ENCODE data around the gene FANCD2.

The FANCD2 gene

DNA sequence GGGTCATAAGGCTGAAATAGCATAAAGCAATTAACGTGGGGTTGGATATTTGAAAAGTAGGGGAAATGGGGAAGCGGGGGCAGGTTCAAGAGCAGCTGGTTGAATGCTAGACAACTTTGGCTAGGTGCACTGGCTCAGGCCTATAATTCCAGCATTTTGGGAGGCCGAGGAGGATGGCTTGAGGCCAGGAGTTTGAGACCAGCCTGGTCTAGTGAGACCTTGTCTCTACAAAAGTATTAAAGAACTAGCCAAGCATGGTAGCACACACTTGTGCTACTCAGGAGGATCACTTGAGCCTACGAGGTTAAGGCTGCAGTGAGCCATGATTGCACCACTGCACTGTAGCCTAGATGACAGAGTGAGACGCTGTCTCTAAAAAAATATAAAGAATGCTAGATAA, 6.9 kb upstream of the FANCD2 start:
- Histone ChIP-seq H3K36me3 (peaks cover 35% of the 10 kb centered on the region), H3K27me3 (ENCODE audit: insufficient read depth, low read depth, severe bottlenecking) (no peaks in the 10 kb centered on the region), H3K27ac (no peak overlapping the region), H3K4me3 (ENCODE audit: low read depth, low read length) (no peak overlapping the region), H3K9me3 (ENCODE audit: severe bottlenecking) (no peaks in the 10 kb centered on the region)
- TF ChIP-seq, protein P1, sequence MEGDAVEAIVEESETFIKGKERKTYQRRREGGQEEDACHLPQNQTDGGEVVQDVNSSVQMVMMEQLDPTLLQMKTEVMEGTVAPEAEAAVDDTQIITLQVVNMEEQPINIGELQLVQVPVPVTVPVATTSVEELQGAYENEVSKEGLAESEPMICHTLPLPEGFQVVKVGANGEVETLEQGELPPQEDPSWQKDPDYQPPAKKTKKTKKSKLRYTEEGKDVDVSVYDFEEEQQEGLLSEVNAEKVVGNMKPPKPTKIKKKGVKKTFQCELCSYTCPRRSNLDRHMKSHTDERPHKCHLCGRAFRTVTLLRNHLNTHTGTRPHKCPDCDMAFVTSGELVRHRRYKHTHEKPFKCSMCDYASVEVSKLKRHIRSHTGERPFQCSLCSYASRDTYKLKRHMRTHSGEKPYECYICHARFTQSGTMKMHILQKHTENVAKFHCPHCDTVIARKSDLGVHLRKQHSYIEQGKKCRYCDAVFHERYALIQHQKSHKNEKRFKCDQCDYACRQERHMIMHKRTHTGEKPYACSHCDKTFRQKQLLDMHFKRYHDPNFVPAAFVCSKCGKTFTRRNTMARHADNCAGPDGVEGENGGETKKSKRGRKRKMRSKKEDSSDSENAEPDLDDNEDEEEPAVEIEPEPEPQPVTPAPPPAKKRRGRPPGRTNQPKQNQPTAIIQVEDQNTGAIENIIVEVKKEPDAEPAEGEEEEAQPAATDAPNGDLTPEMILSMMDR (IDR thresholded peaks at IDR 0.05; ENCODE audit: low read depth, low read length), result no peak
- no peak for DNase-seq

DNA sequence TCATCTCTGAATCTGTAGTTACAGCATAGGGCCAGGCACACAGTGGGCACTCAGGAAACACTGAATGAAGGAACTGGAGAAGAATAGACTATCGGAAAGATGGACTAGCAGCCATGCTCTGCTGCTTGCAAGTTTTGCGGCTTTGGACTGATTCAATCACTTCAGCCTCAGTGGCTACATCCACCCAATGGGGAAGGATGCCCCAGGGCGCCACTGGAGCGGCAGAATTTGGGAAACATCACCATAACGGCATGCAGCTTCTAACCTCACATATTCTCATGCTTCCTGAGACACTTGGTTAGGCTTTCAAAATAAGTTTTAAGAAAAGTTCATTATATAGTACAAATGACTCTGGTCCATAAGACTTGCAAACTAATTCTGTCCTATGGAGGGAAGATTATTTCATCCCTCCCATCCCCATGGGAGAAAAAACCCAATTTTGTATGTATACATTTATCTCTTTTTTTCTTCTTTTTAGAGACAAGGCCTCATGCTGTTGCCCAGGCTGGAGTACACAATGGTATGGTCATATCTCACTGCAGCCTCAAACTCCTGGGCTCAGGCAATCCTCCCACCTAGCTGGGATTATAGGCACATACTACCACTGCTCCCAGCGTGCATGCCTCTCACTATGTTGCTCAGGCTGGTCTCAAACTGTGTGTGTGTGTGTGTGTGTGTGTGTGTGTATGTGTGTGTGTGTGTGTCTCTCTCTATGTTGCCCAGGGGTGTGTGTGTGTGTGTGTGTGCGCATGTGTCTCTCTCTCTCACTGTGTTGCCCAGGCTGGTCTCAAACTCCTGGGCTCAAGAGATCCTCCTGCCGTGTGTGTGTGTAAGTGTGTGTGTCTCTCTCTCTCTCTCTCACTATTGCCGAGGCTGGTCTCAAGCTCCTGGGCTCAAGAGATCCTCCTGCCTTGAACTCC, 4.1 kb upstream of the FANCD2 start:
- no peak overlapping the region for H3K27ac ChIP-seq
- H3K9me3 ChIP-seq (ENCODE audit: severe bottlenecking), result no peaks in the 10 kb centered on the region
- no peaks in the 10 kb centered on the region for H3K27me3 ChIP-seq (ENCODE audit: insufficient read depth, low read depth, severe bottlenecking)
- TF ChIP-seq, protein P1 (IDR thresholded peaks at IDR 0.05; ENCODE audit: low read depth, low read length), result no peak
- no peak overlapping the region for H3K4me3 ChIP-seq (ENCODE audit: low read depth, low read length)
- no peak for DNase-seq
- H3K36me3 ChIP-seq, result peaks cover 39% of the 10 kb centered on the region

DNA sequence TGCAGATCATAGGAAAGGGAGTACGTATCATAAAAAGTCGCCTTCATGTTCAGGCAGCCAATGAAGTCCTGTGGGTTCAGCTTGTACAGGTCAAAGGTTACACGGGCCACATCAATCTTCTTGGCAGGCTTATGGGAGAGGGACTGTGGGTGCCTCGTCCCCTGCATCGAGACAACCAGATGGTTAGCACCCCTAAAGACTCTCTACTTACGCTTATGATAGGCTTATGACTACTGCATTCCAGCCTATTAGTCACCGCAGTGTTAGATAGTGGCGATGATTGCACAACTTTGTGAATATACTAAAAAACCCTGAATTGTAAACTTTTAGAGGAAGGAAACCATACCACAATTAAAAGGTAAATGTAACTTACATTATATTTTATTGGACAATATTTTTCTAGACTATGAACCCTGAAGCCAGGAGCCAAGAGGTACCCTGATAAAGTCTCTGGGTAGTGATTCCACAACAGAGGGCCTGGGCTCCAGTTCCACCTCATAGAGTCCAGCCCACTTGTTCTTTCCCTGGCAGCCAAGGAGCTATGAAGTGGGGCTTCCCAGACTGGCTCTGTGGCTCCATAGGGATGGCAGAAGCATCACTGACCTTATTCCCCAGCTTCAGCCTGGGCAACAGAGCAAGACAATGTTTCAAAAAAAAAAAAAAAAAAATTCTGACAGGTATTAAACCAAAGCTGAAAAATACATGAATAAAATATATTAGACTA, 2.5 kb upstream of the FANCD2 start:
- DNase-seq, result no peak
- H3K36me3 ChIP-seq, result peaks cover 36% of the 10 kb centered on the region
- TF ChIP-seq, protein P1 (IDR thresholded peaks at IDR 0.05; ENCODE audit: low read depth, low read length), result no peak
- H3K27ac ChIP-seq, result no peak overlapping the region
- H3K4me3 ChIP-seq (ENCODE audit: low read depth, low read length), result no peak overlapping the region
- H3K9me3 ChIP-seq (ENCODE audit: severe bottlenecking), result no peaks in the 10 kb centered on the region
- no peaks in the 10 kb centered on the region for H3K27me3 ChIP-seq (ENCODE audit: insufficient read depth, low read depth, severe bottlenecking)

DNA sequence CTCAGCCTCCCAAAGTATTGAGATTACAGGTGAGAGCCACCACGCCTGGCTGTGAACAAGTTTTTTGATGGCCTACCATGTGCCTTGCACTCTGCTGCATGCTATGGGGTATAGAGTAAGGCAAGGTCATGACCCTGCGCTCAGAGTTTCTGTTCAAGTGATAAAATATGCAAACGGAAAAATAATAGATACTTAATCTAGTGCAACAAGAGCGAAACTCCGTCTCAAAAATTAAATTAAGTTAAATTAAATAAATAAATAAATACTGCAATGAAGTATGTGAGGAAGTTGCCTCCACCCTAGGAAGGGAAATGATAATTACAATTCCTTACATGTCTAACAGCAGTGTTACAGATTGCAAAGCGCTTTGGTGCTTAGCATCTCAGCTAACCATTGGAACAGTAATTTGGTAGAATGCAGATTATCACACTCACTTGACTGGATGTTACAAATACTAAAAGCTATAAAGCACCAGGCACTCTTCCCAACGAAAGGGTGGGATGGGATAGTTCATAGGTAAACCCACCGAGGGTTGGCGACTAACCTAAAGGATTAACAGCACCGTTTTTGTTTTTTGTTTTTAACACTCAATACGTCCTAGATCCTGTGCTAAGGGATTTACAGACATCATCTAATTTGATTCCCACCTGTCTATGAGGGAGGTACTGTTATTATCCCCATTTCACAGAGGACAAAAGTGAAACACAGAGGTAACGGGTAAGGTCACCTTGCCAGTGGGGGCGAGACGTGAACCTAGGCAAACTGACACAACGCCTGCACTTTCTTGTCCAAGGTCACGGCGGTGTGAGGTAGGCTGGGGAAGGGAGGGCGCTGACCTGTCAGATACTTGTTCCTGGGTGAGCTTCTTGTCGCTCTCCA, 793 bp upstream of the FANCD2 start:
- Histone ChIP-seq H3K27me3 (ENCODE audit: insufficient read depth, low read depth, severe bottlenecking) (no peaks in the 10 kb centered on the region), H3K9me3 (ENCODE audit: severe bottlenecking) (no peaks in the 10 kb centered on the region), H3K27ac (peak overlapping the region; percentile 92; the same call in 1 of the 2 replicates), H3K36me3 (peaks cover 40% of the 10 kb centered on the region), H3K4me3 (ENCODE audit: low read depth, low read length) (peak overlapping the region; percentile 68)
- TF ChIP-seq, protein P1 (IDR thresholded peaks at IDR 0.05; ENCODE audit: low read depth, low read length), result no peak
- no peak for DNase-seq

DNA sequence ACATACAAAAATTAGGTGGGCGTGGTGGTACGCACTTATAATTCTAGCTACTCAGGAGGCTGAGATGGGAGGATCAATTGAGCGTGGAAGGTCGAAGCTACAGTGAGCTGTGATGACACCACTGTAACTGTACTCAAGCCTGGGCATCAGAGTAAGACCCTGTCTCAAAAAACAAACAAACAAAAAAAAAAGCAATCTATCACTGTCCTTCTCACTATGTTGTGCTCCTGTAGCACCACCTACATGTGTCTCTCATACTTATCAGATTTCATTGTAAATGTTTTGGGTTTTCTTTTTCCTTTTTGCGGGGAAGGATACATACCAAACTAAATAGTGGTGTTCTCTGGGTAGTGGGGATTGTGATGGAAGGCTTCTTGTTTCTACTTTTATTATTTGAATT, 14.8 kb downstream of the FANCD2 start:
- Histone ChIP-seq H3K36me3 (peaks cover 15% of the 10 kb centered on the region), H3K4me3 (ENCODE audit: low read depth, low read length) (no peak overlapping the region), H3K9me3 (ENCODE audit: severe bottlenecking) (no peaks in the 10 kb centered on the region), H3K27me3 (ENCODE audit: insufficient read depth, low read depth, severe bottlenecking) (no peaks in the 10 kb centered on the region), H3K27ac (no peak overlapping the region)
- DNase-seq, result no peak
- TF ChIP-seq, protein P1 (IDR thresholded peaks at IDR 0.05; ENCODE audit: low read depth, low read length), result no peak
